Colonic mucosa (tissue), 4 donors: ENCODE data around the gene POLDIP2. TPM values are rescaled to one million over a fixed set of nuclear protein-coding genes. Genes with fewer than 3 reads are reported as not detected.
A peak's percentile ranks its signal among the peaks of the same experiment; 100 is the strongest.

ENCODE experiments used
- DNase-seq: peaks from one replicate; pipeline ENCODE4 v3.0.0-alpha.2; 2020
- H3K27ac ChIP-seq: fragments of 200-600 bp; one replicate; pipeline ENCODE4 v1.8.0; 2021
- H3K27me3 ChIP-seq: fragments of 200-600 bp; one replicate; pipeline ENCODE4 v1.8.0; 2021
- H3K36me3 ChIP-seq: fragments of 200-600 bp; one replicate; pipeline ENCODE4 v1.8.0; 2021
- H3K4me1 ChIP-seq: fragments of 200-600 bp; one replicate; pipeline ENCODE4 v1.8.0; 2021; ENCODE audit warnings: mild to moderate bottlenecking
- H3K4me3 ChIP-seq: fragments of 200-600 bp; one replicate; pipeline ENCODE4 v1.8.0; 2021
- H3K9ac ChIP-seq, 2 donors: one replicate each; pipeline ENCODE4 v1.7.0; 2013; ENCODE audit warnings: control low read depth in 2 of 2, low read depth in 2 of 2, low read length in 2 of 2
- H3K9me3 ChIP-seq: fragments of 200-600 bp; one replicate; pipeline ENCODE4 v1.8.0; 2021
- CTCF ChIP-seq: fragments of 200-600 bp; IDR thresholded peaks from one replicate; pipeline ENCODE4 v1.8.0; 2022; ENCODE audit warnings: antibody characterized with exemption, mild to moderate bottlenecking
- intact Hi-C: fragments of 100-400 bp; cut with DNase I; formaldehyde crosslinking; loops from one replicate; pipeline ENCODE4 v1.14.1; 2022
- total RNA-seq, 2 donors: library from RNA; stranded (reverse); fragmentation: NEBNext Ultra II Directional in 1 of 2; extraction: Animal tissue kit (Norgen Biotek cat#: 25700) in 1 of 2; gene quantifications; one replicate each; pipeline ENCODE4 v1.2.1, GENCODE V29; 2021
- donor health status: healthy.
- donor health status: DM: no; HTN: no; CAD: no.
- donor health status: DM: no; HTN: no; CAD: no.

POLDIP2 gene
- total RNA-seq, 2 donors from 2014 or later, result 80.3 to 132 TPM

- intact Hi-C loops, result no loop called here
- DNase-seq, result no peak
- peak overlapping the region in 1 of 2 donors; percentile 60 for H3K9ac ChIP-seq
- no peaks in the 10 kb centered on the region for H3K9me3 ChIP-seq
- peaks cover 16% of the 10 kb centered on the region for H3K27me3 ChIP-seq
- peak overlapping the region; percentile 47 for H3K4me3 ChIP-seq
- H3K36me3 ChIP-seq, result no peaks in the 10 kb centered on the region
- peaks cover 4% of the 10 kb centered on the region for H3K4me1 ChIP-seq
- no peak for TF ChIP-seq CTCF
- peak overlapping the region; percentile 23 for H3K27ac ChIP-seq
These were observed 15.0 kb upstream of the POLDIP2 start for GRCh38 chr17:28372203-28372944.

- peak; percentile 79 for DNase-seq
- no peaks in the 10 kb centered on the region for H3K9me3 ChIP-seq
- H3K36me3 ChIP-seq, result no peaks in the 10 kb centered on the region
- intact Hi-C loops, result no loop called here
- peak within 1 kb of the TSS; percentile 23 for H3K27ac ChIP-seq
- peak within 1 kb of the TSS; percentile 47 for H3K4me3 ChIP-seq
- H3K9ac ChIP-seq, result peak within 1 kb of the TSS in 1 of 2 donors; percentile 60
- H3K4me1 ChIP-seq, result peaks cover 4% of the 10 kb centered on the region
- H3K27me3 ChIP-seq, result peaks cover 16% of the 10 kb centered on the region
- no peak for TF ChIP-seq CTCF
These were observed 14.2 kb upstream of the POLDIP2 start, which contains the start of gene SARM1 for GRCh38 chr17:28371245-28372202. SARM1 (plus strand) TSS chr17:28371694; CDS start chr17:28372033, 339 bp downstream.

GRCh38 chr17:28370744-28371103, 13.4 kb upstream of the POLDIP2 start:
- Histone ChIP-seq H3K27ac (peak overlapping the region; percentile 23), H3K9ac (no peak overlapping the region), H3K27me3 (peaks cover 16% of the 10 kb centered on the region), H3K36me3 (no peaks in the 10 kb centered on the region), H3K4me3 (no peak overlapping the region), H3K4me1 (peaks cover 4% of the 10 kb centered on the region), H3K9me3 (no peaks in the 10 kb centered on the region)
- DNase-seq, result no peak
- intact Hi-C loops, result no loop called here
- TF ChIP-seq CTCF, result no peak

- Histone ChIP-seq H3K36me3 (no peaks in the 10 kb centered on the region), H3K4me3 (no peak within 1 kb of the TSS), H3K4me1 (peaks cover 4% of the 10 kb centered on the region), H3K9me3 (no peaks in the 10 kb centered on the region), H3K27me3 (peaks cover 16% of the 10 kb centered on the region), H3K27ac (peak within 1 kb of the TSS; percentile 23), H3K9ac (no peak within 1 kb of the TSS)
- no peak for TF ChIP-seq CTCF
- DNase-seq, result no peak
- intact Hi-C loops, result no loop called here
These were observed 12.9 kb upstream of the POLDIP2 start, which contains the start of gene VTN for GRCh38 chr17:28370035-28370743. VTN (minus strand) TSS chr17:28370307; CDS start chr17:28370203, 104 bp downstream.

GRCh38 chr17:28369684-28370034, 12.3 kb upstream of the POLDIP2 start:
- Histone ChIP-seq H3K4me1 (peaks cover 4% of the 10 kb centered on the region), H3K27me3 (peaks cover 16% of the 10 kb centered on the region), H3K4me3 (no peak overlapping the region), H3K9ac (no peak overlapping the region), H3K9me3 (no peaks in the 10 kb centered on the region), H3K36me3 (no peaks in the 10 kb centered on the region), H3K27ac (no peak overlapping the region)
- TF ChIP-seq CTCF, result no peak
- intact Hi-C loops, result no loop called here
- DNase-seq, result no peak
